GM12878 (cell line): ENCODE measurements around the gene ZBTB44. TPM values are rescaled to one million over a fixed set of nuclear protein-coding genes. Genes with fewer than 3 reads are reported as not detected.

Experiments
- ATF3 ChIP-seq: IDR thresholded peaks from 2 replicates; pipeline ENCODE4 v1.6.1; 2011; ENCODE audit warnings: low read depth, mild to moderate bottlenecking, low read length, moderate library complexity, borderline replicate concordance; ENCODE audit errors: extremely low read depth
- BHLHE40 ChIP-seq, 2 experiments: fragments of 450-650 bp in 1 of 2; IDR thresholded peaks; 2 replicates each; pipeline ENCODE4 v1.6.1; 2011 to 2017; ENCODE audit warnings: low read depth in 2 of 2, borderline replicate concordance in 1 of 2, improper control_type of control experiment in 1 of 2, low read length in 1 of 2, mild to moderate bottlenecking in 1 of 2
- CHD4 ChIP-seq: fragments of 200-600 bp; sonication (generic); IDR thresholded peaks from 2 replicates; pipeline ENCODE4 v1.6.1; 2016; ENCODE audit warnings: mild to moderate bottlenecking
- E2F8 ChIP-seq: fragments of 450-650 bp; IDR thresholded peaks from 2 replicates; pipeline ENCODE4 v1.6.1; 2018; ENCODE audit warnings: mild to moderate bottlenecking, low read depth, moderate library complexity; ENCODE audit not compliant: partially characterized antibody
- ESRRA ChIP-seq: IDR thresholded peaks from 2 replicates; pipeline ENCODE4 v1.6.1; 2012; ENCODE audit warnings: mild to moderate bottlenecking, low read length, improper control_type of control experiment
- EZH2 ChIP-seq: IDR thresholded peaks from 2 replicates; pipeline ENCODE4 v1.6.1; 2012; ENCODE audit warnings: low read depth, mild to moderate bottlenecking, control low read depth, inconsistent platforms, low read length, borderline replicate concordance; ENCODE audit not compliant: control insufficient read depth
- GABPA ChIP-seq: IDR thresholded peaks from 2 replicates; pipeline ENCODE4 v1.6.1; 2014; ENCODE audit warnings: antibody characterized with exemption, low read depth, mild to moderate bottlenecking, inconsistent platforms
- IKZF2 ChIP-seq, 2 experiments: fragments of 450-650 bp; IDR thresholded peaks; 2 replicates each; pipeline ENCODE4 v1.6.1; 2017; ENCODE audit warnings: mild to moderate bottlenecking in 2 of 2, moderate library complexity in 2 of 2
- MEF2B ChIP-seq: fragments of 450-650 bp; IDR thresholded peaks from 2 replicates; pipeline ENCODE4 v1.6.1; 2018; ENCODE audit warnings: mild to moderate bottlenecking, moderate library complexity; ENCODE audit not compliant: partially characterized antibody, poor library complexity, severe bottlenecking
- RELA ChIP-seq: fragments of 450-650 bp; IDR thresholded peaks from 2 replicates; pipeline ENCODE4 v1.8.0; 2014; ENCODE audit warnings: borderline replicate concordance; ENCODE audit not compliant: partially characterized antibody
- RFX5 ChIP-seq: IDR thresholded peaks from 2 replicates; pipeline ENCODE4 v1.6.1; 2011; ENCODE audit warnings: low read depth, low read length, improper control_type of control experiment
- SUPT20H ChIP-seq: IDR thresholded peaks from 2 replicates; pipeline ENCODE4 v1.6.1; 2011; ENCODE audit warnings: low read depth, mild to moderate bottlenecking, low read length, moderate library complexity, borderline replicate concordance; ENCODE audit not compliant: control insufficient read depth
- TCF7 ChIP-seq: IDR thresholded peaks from 2 replicates; pipeline ENCODE4 v1.6.1; 2014; ENCODE audit warnings: antibody characterized with exemption, borderline replicate concordance
- polyA plus RNA-seq, 11 experiments: library from polyadenylated mRNA; depleted of rRNA in 4 of 11; unstranded in 6 of 11; stranded (reverse) in 5 of 11; fragments of >200 nt; fragmentation: Nextera tagmentation in 4 of 11; fragmentation: Illumina TruSeq in 1 of 11; extraction: Ambion mirVana in 4 of 11; extraction: Trizol in 1 of 11; gene quantifications; 1 replicate in 1 of 11; 2 replicates in 10 of 11; pipeline versions ENCODE4 v1.2.1 to v1.2.3, GENCODE V29; 2011 to 2016; ENCODE audit warnings: inconsistent platforms in 2 of 11, missing spikeins in 2 of 11, low read depth in 1 of 11
- total RNA-seq, 4 experiments: library from RNA; depleted of rRNA in 3 of 4; stranded (reverse); fragments of >200 nt in 3 of 4; fragmentation: Illumina TruSeq in 1 of 4; extraction: Trizol in 1 of 4; gene quantifications; 2 replicates each; pipeline versions ENCODE4 v1.2.1 to v1.2.3, GENCODE V29; 2013 to 2021

Gene ZBTB44
- total and polyA plus RNA-seq, 10 of the 15 experiments (the other 5 are each of a cell fraction or from before 2014, with no cell fraction given) = 2.8 to 38.2 (median 12.2) TPM

GRCh38 chr11:130179396-130180306 is 135.1 kb downstream of the ZBTB44 start (continued):
- TF ChIP-seq E2F8 (no peak), SUPT20H (no peak), GABPA (no peak), BHLHE40 (IDR thresholded peaks at IDR 0.05; ENCODE audit: borderline replicate concordance in 1 of 2, low read depth in 2 of 2, low read length in 1 of 2) (peak in 1 of 2 experiments; percentile 6; a peak in 1 of 4 replicates), RELA (no peak), MEF2B (no peak), ATF3 (no peak), ESRRA (no peak), EZH2 (no peak), IKZF2 (IDR thresholded peaks at IDR 0.05) (no peak), RFX5 (no peak), CHD4 (no peak), TCF7 (no peak)
